AG08396 (cell line): ENCODE results near the gene WLS.

Experiments used
- DNase-seq: peaks from one replicate; pipeline ENCODE4 v3.0.0; 2012; ENCODE audit warnings: low spot score, mixed read lengths

The WLS gene

DNA sequence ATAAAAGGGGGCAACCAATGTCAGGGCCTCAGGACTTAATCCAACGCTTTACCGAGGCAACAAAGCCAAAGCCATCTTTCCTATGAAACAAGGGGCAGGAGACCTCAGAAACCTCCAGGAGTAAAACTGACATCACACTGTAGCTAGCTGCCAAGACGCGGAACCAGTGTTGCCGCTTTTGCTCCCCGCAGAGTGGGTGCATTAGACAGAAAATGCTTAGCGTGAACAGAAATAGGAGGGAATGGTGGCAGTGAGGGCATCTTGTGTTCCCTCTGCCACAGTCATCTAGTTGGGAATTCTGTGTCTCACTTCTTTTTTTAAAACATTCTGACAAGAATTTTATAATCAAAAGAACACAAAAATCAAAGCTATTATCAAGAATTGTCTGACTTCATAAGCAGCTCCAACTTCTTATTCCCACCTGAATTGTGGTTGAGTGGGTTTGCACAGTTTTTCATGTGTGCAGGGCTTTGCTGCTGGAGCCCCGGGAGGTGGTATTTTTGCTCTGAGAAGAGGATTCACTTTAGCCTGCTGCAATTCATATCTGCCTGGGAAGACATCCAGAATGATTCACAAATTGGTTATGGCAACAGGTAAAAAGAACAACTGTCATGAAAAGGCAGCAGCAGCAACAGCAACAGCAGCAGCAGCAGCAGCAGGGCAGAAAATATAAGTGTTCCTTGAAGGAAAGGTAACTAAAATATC lies 99.7 kb downstream of the WLS start:
- no peak for DNase-seq

DNA sequence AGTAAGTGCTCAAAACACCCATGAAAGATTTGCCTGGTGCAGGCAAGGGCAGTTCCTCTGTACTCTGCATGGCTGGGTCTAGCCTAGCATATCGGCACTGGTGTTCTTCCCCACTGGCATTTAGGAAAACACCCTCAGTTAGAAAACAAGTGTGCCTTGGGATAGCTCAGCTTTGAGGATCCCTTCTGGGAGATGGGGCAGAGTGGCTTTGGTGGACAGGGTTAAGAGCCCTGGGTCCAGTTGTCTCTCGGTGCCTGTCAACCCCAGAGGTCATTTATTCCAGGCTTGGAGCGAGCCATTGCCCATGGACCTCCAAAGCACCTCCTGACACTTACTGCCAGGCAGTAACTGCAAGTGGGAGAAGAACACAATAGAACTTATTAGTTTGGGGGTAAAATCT lies 101.1 kb downstream of the WLS start:
- no peak for DNase-seq

DNA sequence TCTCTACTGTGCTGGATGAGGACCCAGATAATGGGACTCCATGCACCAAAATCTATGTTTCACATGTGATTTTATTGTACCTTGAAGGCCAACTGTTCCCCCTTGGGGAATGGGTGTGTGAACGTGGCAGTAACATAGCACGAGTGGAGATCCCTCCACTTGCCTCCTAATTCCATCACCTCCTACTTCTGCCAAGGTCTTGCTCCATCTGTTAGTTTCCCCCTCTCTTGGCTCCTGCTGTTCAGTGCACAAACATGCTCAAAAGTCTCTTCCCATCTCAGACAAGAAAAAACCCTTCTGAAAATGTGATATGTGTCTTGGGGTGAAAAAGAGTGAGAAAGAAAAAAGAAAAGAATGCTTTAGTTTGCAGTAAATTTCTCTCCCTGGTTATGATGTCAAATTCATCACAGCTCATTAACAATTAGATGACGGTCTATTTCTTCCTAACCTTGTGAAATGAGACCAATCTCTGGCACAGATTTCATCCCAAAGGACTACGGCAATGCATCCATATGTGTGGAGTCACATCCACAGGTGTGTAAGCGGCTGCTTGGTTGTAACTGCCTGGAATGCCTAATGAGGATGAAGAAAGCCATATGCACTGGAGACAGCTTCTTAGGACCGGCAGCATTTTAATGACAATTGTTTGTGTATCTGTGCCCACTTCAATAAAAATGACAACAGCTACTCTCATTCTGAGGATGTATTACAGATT lies 102.6 kb downstream of the WLS start:
- no peak for DNase-seq

DNA sequence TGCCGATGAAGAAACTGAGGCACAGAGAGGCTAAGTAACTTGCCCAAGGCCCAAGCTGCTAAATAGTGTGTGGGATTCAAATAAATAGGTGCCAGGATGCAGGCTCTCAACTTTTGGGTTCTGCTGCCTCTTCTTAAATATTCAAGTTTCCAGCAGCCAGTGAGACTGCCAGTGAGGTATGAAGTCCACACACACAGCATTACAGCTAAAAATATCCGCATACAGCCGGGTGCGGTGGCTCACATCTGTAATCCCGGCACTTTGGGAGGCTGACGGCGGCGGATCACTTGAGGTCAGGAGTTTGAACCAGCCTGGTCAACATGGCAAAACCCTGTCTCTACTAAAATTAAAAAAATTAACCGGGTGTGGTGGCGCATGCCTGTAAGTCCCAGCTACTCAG lies 103.5 kb downstream of the WLS start:
- no peak for DNase-seq

DNA sequence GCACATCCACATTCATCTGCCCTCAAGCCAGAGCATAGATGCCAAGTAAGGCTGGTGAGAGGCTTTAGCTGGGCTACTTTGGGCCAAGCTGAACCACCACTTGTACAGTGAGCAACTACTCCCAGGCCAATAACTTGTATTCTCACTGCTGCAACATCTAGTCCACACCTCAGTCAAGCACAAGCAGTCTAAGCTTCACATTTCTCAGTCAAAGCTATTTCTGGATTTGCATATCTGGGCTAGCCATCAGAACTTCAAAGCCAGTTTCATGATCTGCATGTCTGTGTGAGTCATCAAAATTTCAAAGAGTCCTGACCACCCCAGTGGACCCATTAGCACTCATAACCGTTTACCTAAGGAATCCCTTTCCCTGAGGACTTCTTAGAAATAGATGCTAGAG lies 104.2 kb downstream of the WLS start:
- no peak for DNase-seq

DNA sequence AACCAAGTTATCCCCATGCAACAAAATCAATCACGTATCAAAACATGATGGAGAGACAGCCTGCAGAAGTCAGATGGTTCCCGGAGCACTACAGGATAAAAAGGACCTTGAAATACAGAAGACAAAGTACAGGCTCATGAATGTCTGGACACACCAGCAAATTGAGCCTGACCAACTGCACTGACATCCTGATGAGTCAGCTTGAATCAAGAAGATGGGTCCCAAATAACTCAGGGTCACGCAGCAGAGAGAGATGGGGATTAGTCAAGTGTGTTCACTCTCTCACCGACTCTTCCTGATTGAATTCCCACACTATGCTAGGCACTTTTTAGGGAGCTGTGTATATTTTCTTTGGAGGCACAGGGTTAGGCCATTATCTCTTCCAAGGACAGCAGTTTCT lies 110.8 kb downstream of the WLS start:
- DNase-seq: peak; percentile 37

DNA sequence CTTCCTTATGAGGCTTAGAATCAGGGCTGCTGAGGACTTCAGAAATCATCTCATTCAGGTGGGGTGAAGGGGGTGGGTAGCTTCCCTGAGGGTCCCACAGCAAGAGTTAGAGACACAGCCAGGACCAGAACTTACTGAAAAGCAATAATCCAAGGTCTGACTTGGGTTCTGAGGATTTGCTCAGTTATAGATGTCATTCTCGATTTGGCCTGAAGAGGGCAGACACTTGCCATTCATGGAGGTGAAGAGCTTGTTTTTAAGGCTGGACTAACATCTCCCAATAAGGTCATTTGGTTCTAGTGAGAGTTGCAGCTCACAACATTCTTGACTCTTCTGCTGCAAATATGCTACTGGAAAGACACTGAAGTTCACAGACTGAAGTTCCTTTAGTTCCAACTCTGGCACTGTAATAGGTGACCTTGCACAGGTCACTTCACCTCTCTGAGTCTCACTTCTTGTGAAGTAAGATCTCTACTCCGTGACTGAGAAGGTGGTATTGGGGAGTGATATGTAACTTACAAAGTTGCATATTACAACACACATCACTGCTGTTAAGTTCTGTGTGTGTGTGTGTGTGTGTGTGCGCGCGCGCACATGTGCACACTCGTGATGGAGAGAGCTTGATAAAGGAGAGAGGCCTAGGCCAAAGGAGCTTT lies 112.1 kb downstream of the WLS start:
- peak; percentile 49 for DNase-seq

DNA sequence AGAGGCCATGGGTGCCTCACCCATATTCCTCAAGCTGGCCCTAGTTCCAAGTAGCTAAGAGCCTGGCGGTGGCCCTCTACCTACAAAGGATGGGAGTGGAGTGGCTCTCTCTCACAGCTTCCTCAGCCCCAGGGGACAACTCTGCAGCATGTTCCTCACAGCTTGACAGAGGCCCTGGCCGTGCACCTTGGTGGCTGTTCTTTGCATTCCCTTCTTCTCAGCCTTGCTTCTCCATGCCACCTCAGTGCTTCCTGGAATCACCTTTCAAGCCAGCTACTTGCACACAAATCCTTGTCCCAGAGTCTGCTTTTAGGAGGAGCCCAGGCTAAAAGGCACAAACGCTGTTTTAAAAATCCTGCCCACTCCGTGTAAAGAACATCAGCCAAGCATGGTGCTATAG lies 112.9 kb downstream of the WLS start:
- no peak for DNase-seq

DNA sequence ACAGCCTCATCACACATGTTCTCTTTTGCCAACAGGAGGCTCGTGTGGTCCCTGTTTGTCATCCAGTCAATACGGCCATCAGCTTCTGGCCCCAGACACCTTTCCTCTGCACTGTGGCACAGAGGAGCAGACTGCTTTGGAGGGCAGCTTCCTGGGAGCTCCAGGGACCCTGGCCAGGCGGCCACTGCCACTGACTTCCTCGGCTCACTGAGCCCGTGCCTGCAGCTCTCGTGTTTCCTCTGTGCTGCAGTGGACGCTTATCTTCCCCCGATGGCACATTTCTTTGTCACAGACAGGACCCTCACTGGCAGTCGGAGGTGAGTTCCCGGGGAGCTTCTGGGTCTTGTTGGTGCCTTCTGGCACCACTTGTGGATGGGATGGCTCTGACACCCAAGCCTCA lies 114.9 kb downstream of the WLS start:
- no peak for DNase-seq

DNA sequence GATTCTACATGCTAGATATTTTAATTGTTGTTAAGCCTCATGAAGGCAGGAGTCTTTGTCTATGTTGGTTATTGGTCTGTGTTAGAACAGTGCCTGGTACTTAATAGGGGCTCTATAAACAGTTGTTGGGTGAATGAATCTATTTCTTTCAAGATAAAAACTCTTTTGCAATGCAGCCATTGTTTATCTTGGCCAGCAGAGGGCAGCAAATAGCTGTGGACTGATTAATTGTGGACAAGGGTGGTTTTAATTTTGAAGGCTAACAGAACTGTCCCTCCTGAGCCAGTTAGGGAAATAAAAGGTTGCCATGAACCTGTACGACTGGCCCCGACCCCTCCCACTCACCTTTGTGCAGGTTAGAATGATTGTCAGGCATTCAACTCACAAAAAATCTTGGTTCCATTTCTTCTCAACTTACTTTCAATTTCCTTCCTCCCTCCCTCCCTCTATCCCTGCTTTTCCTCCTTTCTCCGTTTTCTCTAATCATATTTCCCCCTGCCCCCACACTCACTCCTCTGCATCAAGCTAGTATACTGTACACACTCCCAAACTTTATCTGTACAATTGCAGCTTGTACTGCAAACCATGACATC lies 115.6 kb downstream of the WLS start:
- no peak for DNase-seq

DNA sequence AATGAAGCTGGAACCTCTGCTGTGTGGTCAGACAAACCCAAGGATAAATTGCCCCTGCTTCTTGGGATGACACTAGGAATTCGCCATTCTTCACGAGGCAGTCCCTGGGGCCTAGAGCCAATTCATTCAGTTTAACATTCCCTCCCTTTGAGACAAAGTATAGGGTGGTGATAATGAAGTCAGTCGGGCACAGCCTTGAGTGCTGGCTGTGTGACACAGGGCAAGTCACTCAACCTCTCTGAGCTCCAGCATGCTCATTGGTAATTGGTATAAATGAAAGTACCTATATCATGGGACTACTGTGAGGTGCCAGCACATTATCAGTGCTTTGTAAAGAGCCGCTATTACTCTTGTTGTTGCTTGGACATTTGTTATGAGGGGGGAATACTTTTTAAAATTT lies 117.0 kb downstream of the WLS start:
- DNase-seq: no peak

DNA sequence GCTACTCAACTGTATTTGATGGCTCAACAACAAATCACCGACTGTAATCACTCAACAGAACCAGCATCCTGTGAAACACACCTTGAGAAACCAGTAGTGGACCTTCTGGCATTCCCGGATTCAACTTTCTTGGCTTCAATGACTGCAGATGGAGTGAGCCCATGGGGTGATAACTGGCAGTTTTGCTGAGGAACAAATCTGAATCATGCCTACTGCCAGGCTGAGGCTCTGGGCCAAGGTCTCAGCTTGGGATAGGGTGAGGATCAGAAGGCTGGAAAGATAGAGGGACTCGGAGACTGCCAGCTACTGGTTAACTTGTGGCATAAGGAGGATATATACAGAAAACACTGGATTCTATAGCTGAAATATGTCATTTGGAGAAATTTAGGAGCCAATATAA lies 118.4 kb downstream of the WLS start:
- no peak for DNase-seq

DNA sequence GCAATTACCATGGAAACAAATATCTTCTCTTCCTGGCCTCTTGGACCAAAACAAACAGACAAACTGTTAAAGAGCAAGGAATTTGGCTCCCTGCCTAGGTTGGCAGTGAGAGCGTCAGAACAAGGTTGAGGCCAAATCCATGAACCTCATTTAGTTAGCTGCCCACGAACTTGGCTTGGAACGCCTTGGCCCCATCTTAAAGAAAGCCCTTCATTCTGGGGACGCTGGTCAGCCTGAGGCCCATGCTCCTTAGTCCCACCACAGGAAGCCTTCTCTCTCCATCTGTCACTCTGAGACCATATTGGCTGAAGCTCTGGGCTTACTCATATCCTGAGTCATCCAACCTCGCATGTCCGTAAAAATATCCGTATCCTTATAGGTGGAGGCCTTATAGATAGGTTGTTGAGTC lies 119.5 kb downstream of the WLS start:
- peak; percentile 41 for DNase-seq

DNA sequence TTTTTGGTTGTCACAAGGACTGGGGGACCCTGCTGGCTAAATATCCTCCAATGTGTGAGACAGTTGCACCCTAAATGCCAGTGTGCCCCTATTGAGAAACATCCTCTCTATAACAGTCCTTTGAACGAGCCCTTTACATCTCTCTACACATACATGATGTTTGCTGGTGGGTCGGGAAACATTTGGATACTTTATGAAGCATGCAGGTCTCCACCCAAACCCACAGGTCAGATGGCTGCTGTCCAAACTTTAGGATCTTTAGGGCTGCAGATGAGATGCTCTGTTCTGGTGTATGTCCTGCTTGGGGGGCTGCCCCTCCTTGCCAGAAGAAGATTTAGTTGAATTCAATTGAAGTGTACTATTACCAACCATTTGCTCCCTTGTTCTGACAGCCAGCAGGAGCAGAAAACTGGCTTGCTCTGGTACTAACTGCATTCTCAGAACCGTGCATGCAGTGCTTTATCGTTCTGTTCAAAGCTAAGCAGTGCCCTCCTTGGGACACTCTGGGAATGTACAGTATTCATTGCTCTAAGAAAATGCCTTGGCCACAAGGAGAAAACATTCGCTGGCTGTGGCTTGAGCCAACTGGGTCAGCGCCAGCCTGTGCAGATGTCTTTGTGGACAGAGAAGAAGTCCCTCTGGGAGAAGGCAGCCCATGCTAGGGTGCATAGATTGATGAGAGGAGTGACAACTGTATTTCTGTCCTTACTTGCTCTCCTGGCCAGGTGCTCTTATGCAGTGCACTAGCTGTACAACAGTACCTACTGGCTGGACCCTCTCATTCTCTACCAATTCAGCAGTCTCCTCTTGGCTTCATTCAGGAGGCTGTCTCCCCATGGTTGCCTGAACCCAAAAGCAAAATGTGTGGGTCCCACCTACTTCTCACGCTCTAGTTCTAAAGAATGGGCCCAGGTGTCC lies 120.5 kb downstream of the WLS start:
- peak; percentile 83 for DNase-seq

DNA sequence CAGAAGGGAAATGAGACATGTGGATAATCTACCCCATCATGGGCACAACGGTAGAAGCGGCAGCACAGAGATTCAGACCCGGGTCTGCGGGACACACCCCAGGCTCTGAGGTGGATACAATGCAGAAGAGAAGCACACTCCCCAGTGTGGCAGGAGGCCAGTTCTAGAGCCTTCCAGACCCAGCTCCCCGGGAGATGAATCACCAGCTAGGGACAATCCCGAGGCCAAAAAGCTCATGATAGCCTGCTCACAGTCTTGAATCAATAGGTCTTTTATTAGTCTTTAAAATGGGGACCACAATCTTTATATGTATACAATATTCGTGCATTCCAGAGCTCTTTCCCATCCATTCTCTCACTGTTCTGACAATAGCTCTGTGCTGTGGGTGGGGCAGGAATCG lies 124.6 kb downstream of the WLS start:
- no peak for DNase-seq

DNA sequence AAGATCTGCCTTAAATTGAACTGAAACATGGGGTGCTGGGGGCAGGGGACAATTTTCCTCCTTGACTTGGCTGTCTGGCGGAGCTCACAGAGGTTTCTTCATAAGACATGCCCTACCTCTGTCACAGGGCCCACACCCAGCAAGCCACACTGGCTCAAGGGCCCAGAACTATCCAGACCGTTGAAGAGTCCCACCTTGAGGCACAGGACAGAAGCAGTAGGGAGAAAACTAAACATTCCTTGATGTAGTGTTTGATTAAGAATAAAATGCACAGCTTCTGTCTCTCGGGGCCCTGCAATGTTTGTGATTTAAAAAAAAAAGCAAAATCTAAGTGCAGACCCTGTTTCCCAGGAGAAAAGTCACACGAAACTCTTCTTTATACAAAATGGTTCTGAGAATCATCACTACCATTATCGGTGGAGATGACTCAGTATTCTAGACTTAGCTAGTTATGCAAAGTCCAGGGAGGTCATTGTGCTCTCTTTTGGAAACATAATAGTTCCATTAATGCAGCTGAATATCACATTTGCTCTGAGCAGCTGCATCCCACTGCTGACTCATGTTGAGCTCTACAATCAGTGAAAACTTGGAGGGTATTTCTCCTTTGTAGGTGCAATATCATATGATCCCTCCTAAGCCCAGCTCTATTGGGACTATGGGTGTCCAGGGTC lies 128.3 kb downstream of the WLS start:
- DNase-seq: no peak

DNA sequence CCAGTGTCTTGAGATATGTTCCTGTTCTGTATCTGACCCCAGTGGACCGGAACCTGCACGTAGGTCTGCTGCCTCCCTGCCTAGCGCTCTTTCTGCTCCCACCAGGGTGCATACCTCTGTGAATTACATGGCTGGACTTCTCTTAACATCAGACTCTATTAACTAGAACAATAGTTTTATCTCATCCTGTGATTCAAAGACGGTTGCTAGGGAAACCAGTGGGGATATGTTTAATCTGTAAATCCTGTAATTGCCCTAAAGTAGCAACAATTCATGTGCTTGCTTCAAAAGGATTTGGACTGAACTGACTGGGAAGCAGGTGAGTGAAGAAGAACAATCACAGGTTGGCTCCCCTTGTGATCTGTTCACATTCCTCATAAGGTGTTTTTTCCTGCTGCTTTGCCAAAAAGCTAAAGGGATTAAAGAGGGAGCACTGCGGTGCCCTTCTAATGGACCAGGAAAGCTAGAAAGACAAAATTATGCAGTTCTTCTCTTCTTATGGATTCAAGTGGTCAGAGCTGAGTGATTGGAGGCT lies 129.2 kb downstream of the WLS start:
- no peak for DNase-seq

DNA sequence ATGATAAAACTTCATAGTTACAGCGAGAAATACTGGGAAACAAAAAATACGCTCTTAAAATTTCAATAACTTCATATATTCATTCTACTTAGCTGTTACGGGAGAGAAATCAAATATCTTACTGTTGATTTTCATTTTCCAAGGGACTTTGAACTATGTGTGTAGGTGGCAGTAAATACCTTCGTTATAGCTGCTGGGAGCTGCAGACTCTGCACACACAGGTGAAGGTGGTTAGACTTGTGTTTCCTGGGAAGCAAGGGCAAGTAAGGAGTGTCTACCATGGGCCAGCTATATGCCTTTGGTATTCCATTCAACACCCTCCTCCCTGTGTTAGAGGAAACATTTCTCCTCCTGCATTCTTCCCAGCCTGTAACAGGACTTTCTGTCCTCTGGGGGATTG lies 130.5 kb downstream of the WLS start:
- no peak for DNase-seq

DNA sequence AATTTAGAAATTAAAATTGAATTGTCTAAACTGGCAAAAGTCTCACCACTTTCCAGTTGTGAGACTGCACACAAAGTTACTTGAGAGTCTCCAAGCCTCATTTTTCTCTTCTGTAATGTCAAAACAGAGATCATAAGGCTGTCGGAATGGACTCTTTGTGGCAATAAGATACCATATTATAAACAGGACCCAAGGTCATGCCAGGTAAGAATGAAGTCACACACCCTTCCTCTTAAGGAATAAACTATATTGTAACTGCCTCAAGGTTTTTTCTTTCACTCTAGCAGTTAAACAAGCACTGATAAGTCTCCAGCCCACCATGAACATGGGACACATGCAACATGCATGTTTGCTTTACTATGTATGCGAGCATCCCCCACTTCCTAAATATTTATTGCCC lies 131.8 kb downstream of the WLS start:
- DNase-seq: no peak

DNA sequence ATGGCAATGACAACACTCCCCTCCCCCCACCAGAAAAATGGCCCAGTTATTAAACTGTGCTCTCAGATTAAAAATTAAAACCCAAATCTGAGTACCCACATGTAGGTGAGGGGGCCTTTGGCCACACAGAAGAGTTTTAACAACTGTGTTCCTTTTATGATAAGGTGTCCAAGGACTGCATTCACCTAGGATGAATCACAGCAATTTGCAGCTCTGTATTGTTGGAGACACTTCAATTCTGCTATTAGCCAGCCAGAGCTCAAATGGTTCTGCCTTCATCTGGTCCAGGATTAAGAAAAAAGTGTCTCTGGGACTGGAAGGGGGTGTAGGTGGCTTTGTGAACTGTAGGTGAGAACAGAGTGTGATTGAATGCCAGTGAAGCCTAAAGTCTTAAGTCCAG lies 138.6 kb downstream of the WLS start:
- no peak for DNase-seq

DNA sequence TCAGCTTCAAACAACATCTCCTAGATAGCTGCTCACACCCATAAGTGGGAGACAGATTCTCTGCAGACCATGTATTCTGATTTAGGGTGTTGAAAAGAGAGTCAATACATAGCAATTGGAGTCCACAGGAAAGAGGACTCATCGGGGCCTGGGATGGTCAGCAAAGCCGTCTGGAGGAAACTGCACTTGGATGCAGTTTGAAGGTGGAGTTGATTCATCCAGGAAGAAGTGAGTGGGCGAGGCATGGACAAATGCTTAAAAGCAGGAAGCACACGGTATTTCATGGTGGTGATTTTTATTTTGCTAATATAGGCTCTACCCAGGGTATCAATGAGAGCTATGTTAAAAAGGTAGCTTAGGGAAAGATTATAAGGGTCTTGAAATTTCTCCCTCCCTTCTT lies 145.1 kb downstream of the WLS start:
- no peak for DNase-seq
